Thyroid gland (tissue), 4 donors: ENCODE results near the gene IGF2BP3. TPM values are rescaled to one million over a fixed set of nuclear protein-coding genes. Genes with fewer than 3 reads are reported as not detected.

Experiments used
- DNase-seq, 2 donors: peaks; one replicate each; pipeline ENCODE4 v3.0.0-alpha.2; 2019
- H3K27ac ChIP-seq, 3 donors: fragments of 200-600 bp; sonication (generic); 1 replicate in 2 of 3; 2 replicates in 1 of 3; pipeline ENCODE4 v1.5.1; 2016 to 2019; ENCODE audit warnings: mild to moderate bottlenecking in 1 of 3, moderate library complexity in 1 of 3
- H3K27me3 ChIP-seq: fragments of 200-600 bp; sonication (generic); one replicate; pipeline ENCODE4 v1.5.1; 2019
- H3K36me3 ChIP-seq, 2 donors: fragments of 200-600 bp; sonication (generic); one replicate each; pipeline ENCODE4 v1.5.1; 2016 to 2019
- H3K4me1 ChIP-seq, 2 donors: fragments of 200-600 bp; sonication (generic); one replicate each; pipeline ENCODE4 v1.5.1; 2017 to 2019
- H3K4me3 ChIP-seq, 3 donors: fragments of 200-600 bp; sonication (generic); replicated peaks in 1 of 3; 1 replicate in 2 of 3; 2 replicates in 1 of 3; pipeline ENCODE4 v1.5.1; 2016; ENCODE audit warnings: mild to moderate bottlenecking in 1 of 3
- H3K9me3 ChIP-seq: fragments of 200-600 bp; sonication (generic); one replicate; pipeline ENCODE4 v1.5.1; 2017
- POLR2A ChIP-seq, 2 donors: fragments of 450-650 bp; IDR thresholded peaks; one replicate each; pipeline ENCODE4 v1.6.1; 2017; ENCODE audit warnings: antibody characterized with exemption in 2 of 2, mild to moderate bottlenecking in 2 of 2, moderate library complexity in 1 of 2
- WGBS, 2 donors: methylation state at CpG; one replicate each; pipeline ENCODE4 v1.1.5; 2017; 5-methylcytosine and 5-hydroxymethylcytosine counted together
- intact Hi-C: fragments of 100-400 bp; cut with DNase I; formaldehyde crosslinking; loops from one replicate; pipeline ENCODE4 v1.15.1; 2023
- total RNA-seq, 4 donors: library from RNA; depleted of rRNA; stranded (reverse); fragments of >200 nt; gene quantifications; one replicate each; pipeline ENCODE4 v1.2.3, GENCODE V29; 2016
- TF ChIP-seq, protein P1 (sequence below), 6 experiments: fragments of 200-600 bp in 3 of 6; fragments of 450-650 bp in 3 of 6; sonication (generic) in 3 of 6; IDR thresholded peaks; one replicate each; pipeline ENCODE4 v1.5.1; 2016 to 2019; ENCODE audit warnings: antibody characterized with exemption in 6 of 6, mild to moderate bottlenecking in 2 of 6, inconsistent platforms in 1 of 6, moderate library complexity in 1 of 6

IGF2BP3 gene
- total RNA-seq, 4 donors from 2014 or later: 0.67 to 5.2 (median 3.4) TPM

DNA sequence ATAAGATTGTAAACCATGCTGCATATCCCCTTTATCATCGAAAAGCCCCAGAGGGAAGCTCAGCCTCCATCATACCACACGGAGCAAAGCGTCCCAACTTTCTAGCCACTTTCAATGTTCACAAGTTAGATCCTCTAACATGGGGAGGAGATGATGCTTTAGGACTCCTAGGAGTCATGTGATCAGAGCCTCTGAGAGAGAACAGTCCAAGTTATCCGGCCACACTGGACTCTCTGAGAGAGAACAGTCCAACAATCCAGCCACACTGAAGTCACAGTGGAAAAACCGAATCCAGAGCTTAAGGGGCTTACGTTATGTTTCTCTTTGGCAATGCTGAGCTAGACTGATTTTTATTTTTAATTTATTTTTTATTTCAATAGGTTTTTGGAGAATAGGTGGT is 98.6 kb downstream of the IGF2BP3 start:
- 86 to 88% methylated on average over 6 of the region's 6 CpGs for WGBS, 2 donors

GRCh38 chr7:23369695-23370404 is 100.4 kb downstream of the IGF2BP3 start:
- DNase-seq: no peak
- H3K27ac ChIP-seq: no peak overlapping the region
- no peaks in the 10 kb centered on the region for H3K27me3 ChIP-seq
- H3K4me3 ChIP-seq: no peak overlapping the region
- WGBS, 2 donors: 92 to 93% methylated on average over 5 of the region's 5 CpGs
- TF ChIP-seq POLR2A (IDR thresholded peaks at IDR 0.05): no peak
- H3K9me3 ChIP-seq: no peaks in the 10 kb centered on the region
- intact Hi-C loops: loop anchor here (10.0 kb wide), 1 partner anchor 85 kb away; no protein-coding TSS in a partner anchor
- no peaks in the 10 kb centered on the region for H3K4me1 ChIP-seq
- H3K36me3 ChIP-seq: no peaks in the 10 kb centered on the region

More for the DNA sequence above, 98.6 kb downstream of the IGF2BP3 start:
- DNase-seq: no peak
- Histone ChIP-seq H3K27me3 (no peaks in the 10 kb centered on the region), H3K27ac (no peak overlapping the region), H3K9me3 (no peaks in the 10 kb centered on the region), H3K4me1 (no peaks in the 10 kb centered on the region), H3K4me3 (no peak overlapping the region), H3K36me3 (no peaks in the 10 kb centered on the region)
- TF ChIP-seq, protein P1, sequence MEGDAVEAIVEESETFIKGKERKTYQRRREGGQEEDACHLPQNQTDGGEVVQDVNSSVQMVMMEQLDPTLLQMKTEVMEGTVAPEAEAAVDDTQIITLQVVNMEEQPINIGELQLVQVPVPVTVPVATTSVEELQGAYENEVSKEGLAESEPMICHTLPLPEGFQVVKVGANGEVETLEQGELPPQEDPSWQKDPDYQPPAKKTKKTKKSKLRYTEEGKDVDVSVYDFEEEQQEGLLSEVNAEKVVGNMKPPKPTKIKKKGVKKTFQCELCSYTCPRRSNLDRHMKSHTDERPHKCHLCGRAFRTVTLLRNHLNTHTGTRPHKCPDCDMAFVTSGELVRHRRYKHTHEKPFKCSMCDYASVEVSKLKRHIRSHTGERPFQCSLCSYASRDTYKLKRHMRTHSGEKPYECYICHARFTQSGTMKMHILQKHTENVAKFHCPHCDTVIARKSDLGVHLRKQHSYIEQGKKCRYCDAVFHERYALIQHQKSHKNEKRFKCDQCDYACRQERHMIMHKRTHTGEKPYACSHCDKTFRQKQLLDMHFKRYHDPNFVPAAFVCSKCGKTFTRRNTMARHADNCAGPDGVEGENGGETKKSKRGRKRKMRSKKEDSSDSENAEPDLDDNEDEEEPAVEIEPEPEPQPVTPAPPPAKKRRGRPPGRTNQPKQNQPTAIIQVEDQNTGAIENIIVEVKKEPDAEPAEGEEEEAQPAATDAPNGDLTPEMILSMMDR (IDR thresholded peaks at IDR 0.05): no peak
- TF ChIP-seq POLR2A (IDR thresholded peaks at IDR 0.05): no peak
- intact Hi-C loops: loop anchor here (10.0 kb wide), 1 partner anchor 87 kb away; no protein-coding TSS in a partner anchor

DNA sequence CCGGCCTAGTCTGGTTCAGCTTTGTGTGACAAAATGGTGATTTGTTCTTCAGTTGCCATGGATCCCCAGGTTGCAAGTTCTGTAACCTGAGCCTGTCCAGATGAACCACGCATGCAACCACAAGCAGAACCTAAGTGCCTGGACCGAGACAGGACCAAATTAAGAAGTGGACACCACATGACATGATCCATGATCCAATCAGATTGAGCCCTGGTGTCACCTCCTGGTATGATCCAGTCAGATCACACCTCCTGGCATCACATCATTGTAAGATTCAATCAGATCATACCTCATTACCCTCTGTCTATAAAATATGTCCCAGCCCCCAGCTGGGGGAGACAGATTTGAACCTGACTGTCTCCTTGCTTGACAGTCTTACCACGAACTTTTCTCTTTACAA is 101.2 kb downstream of the IGF2BP3 start:
- WGBS, 2 donors: 92 to 93% methylated on average over 4 of the region's 4 CpGs

GRCh38 chr7:23358152-23358674 is 112.1 kb downstream of the IGF2BP3 start:
- TF ChIP-seq, protein P1 (IDR thresholded peaks at IDR 0.05): no peak
- no peak for TF ChIP-seq POLR2A (IDR thresholded peaks at IDR 0.05)
- WGBS, 2 donors: 95 to 100% methylated on average over 2 of the region's 2 CpGs
- Histone ChIP-seq H3K36me3 (no peaks in the 10 kb centered on the region), H3K27me3 (no peaks in the 10 kb centered on the region), H3K27ac (peak overlapping the region in 1 of 3 donors; percentile 4), H3K4me3 (no peak overlapping the region), H3K9me3 (no peaks in the 10 kb centered on the region), H3K4me1 (peaks cover 8 to 11% of the 10 kb centered on the region in 2 donors)
- no peak for DNase-seq
- intact Hi-C loops: no loop called here

More for the DNA sequence above, 101.2 kb downstream of the IGF2BP3 start:
- no peak overlapping the region for H3K27ac ChIP-seq
- no peaks in the 10 kb centered on the region for H3K36me3 ChIP-seq
- TF ChIP-seq, protein P1 (IDR thresholded peaks at IDR 0.05): no peak
- TF ChIP-seq POLR2A (IDR thresholded peaks at IDR 0.05): no peak
- no peaks in the 10 kb centered on the region for H3K27me3 ChIP-seq
- H3K4me1 ChIP-seq: no peaks in the 10 kb centered on the region
- no peak overlapping the region for H3K4me3 ChIP-seq
- no peak for DNase-seq
- H3K9me3 ChIP-seq: no peaks in the 10 kb centered on the region
- intact Hi-C loops: no loop called here

GRCh38 chr7:23357190-23358093 is 112.8 kb downstream of the IGF2BP3 start:
- Histone ChIP-seq H3K4me3 (no peak overlapping the region), H3K36me3 (no peaks in the 10 kb centered on the region), H3K4me1 (peaks cover 15 to 19% of the 10 kb centered on the region in 2 donors), H3K27ac (peak overlapping the region in 2 of 3 donors; percentile 4 to 35), H3K9me3 (no peaks in the 10 kb centered on the region), H3K27me3 (no peaks in the 10 kb centered on the region)
- 13 to 14% methylated on average over 6 of the region's 6 CpGs for WGBS, 2 donors
- TF ChIP-seq, protein P1 (IDR thresholded peaks at IDR 0.05): peak in 3 of 6 experiments; percentile 41 to 62 (median 50)
- no peak for TF ChIP-seq POLR2A (IDR thresholded peaks at IDR 0.05)
- intact Hi-C loops: no loop called here
- no peak for DNase-seq
